GOT3 (cell line): Measurements from ENCODE around the gene TMEM164.
"Not testable (repeated sequence)": the region's sequence is repeated elsewhere in the genome, so short reads cannot be mapped to it uniquely, and the experiment has no call there.

ENCODE experiments used
- DNase-seq: peaks from one replicate; lab custom pipeline; 2025; ENCODE audit warnings: mixed read lengths; lab: John Stamatoyannopoulos, UW

Gene TMEM164

DNA sequence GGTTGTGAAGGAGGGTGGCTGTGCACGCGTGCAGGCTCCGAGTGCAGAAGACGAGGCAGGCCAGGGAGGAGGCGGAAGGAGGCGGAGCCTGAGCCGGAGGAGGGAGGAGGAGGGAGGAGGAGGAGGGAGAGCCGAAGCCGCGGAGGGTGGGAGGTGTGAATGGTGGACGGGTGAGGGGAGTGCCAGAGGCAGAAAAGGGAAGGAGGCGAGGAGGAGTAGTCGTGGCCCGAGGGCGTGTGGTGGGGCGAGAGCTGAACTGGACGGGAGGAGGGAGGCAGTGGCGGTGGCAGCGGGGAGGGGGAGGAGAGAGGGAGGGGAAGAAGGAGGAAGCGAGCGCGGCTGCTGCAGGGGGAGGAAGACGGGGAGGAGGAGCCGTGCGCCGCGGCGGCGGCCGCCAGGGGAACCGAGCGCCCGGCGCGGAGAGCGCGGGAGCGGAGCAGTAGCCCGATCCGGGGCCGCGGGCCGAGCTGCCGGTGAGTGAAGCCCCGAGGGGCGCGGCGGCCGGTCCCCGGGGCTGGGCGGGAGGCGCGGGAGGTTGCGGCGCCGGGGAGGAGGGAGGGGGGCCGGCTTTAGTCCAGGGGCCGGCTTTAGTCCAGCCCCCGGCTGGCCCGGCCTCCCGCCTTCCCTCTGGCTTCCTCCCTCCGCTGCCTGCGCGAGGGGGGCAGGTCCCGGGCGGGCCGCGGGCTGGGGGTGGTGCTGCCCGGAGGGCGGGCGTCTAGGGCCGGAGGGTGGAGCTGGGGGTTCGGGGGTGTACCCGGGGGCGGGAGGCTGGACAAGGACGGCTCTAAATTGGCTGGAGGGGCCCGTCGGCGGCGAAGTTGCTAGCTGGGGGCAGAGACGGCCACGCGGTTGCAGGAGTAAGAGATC lies at the start of gene TMEM164:
Gene TMEM164 (plus strand): TSS at position 815 of the 867 bp plus-strand sequence. CDS start 661 bp downstream, outside the sequence.
- peak; percentile 40 for DNase-seq

DNA sequence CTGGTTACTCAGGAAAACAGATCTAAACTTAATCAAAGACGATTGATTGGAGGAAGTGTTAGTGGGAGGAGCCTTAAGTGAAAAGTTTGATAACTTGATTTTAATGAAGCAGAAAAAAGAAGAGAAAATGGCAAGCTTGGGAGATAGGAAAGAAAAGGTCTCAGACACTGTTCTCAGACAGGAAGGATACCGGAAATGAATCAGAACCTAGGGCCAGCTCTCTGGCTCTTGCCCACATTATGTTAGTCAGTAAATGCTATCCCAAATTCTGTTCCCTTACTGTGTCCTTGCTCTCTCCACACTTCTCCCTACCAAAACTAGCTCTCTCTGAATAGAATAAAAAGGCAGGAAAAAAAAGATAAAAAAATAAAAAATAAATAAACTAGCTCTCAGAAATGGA lies 48.6 kb upstream of the TMEM164 start:
- no peak for DNase-seq

DNA sequence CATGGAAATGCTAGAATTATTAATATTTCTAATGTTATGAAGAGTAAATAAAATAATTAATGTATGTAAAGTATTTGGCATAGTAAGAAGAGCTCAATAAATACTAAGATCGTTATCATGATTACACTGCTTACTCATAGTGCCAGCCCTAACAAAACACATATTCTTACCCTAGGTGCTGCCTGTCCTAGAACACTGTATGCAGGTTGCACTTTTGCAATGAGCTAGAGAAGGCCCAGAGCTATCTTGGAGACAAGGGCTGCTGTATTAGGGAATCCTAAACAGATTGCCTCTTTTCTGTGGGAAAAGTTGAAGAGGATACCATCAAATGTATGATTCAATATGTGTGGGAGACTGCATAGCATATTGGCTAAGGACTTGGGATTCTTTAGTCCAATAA lies 48.0 kb upstream of the TMEM164 start:
- no peak for DNase-seq

DNA sequence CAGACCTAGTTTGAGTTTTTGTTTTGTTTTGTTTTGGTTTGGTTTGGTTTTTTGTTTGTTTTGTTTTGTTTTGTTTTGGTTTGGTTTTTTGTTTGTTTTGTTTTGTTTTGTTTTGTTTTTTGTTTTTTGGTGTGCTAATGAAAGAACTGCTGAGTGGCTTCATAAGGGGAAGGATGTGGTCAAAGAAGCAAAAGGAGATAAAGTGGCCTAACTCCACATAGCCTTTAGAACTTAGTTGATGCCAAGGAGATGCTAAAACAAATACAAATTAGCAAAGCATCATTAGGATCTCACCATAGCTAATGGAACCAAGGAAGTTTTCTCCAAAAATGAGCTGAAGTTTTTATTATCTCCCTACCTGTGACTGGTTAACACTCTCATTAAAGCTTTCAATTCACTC lies 44.6 kb upstream of the TMEM164 start:
- no peak for DNase-seq

DNA sequence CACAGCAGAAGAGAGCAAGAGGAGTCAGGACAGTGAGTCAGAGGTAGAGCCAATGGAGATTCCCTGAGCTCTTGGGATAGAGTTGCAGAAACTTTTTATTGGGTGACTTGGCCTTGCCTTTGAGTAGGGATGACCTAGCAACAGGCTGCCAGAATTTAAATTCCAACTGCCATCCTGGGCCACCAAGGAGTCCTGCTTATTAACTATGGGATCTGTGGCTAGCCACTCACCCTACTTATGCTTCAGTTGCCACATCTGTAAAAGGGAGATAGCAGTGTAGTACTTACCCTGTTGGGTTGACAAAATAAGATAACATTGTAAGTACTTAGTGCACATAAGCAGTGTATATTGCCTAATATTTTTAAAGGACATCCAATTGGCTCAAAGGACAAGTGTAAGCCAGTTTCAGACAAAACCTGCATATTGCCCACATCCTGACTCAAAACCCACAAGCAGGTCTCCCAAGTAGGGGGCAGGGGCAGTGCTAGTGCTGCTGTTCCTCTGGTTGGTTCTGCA lies 43.5 kb upstream of the TMEM164 start:
- no peak for DNase-seq

DNA sequence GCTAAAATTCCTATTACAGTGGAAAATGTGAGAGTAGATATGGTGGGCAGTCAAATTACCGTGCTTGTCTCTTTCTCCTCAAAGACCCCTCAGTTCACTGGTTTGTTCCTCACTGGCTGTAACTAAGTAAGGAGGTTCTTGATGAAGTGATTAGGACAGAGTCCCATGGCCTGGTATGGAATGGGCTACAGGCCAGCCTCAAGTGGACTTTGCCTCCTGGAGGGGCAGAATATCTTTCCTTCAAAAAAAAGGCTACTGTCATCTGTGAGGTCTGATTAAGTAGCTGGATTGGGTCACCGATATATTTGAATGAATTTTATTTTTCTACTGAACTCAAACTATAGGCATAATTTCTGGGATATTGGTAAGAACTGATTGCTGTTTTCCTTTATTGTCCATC lies 38.5 kb upstream of the TMEM164 start:
- DNase-seq: no peak

DNA sequence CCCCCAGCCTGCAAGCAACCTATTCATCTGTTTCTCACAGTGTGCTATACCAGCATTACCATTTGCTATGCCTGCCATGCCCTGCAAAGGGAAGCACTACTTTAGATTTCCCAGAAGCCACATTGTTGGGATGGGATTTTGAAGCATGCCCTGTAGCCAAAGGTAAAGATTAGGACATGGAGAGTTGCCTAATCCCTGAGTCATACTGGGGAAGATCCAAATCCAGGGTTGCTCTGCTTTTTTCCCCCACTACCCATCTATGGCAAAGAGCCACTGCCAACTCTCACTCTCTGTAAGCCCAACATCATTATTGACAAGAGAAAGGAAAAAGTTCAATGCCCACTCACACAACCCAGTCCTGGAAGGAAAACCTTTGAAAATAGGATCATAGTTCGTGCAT lies 36.7 kb upstream of the TMEM164 start:
- no peak for DNase-seq

DNA sequence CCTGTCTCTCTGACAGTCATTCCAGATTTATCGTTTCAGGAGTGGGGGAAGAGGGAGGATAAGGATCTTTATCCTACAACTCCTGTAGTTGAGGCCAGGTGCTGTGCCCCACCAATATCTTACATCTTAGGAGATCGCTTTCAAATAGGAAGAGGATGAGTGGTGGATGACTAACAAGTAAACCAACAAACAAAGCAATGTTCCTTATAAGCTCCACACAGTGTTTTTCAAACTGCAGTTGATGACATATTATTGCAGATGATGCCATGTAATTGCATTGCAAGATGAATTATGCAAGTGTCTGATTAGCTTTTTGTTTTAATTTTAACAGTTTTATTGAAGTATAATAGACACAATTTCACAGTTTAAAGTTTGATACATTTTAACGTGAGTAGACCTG lies 35.8 kb upstream of the TMEM164 start:
- no peak for DNase-seq

DNA sequence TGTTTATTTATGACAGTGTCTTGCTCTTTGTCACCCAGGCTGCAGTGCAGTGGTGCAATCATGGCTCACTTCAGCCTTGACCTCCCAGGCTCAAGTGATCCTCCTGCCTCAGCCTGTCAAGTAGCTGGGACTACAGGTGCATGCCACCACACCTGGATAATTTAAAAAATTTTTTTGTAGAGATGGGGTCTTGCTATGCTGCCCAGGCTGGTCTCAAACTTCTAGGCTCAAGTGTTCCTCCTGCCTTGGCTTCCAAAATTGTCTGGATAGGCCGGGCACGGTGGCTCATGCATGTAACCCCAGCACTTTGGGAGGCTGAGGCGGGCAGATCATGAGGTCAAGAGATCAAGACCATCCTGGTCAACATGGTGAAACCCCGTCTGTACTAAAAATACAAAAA lies 32.1 kb upstream of the TMEM164 start:
- DNase-seq: not testable (repeated sequence)

DNA sequence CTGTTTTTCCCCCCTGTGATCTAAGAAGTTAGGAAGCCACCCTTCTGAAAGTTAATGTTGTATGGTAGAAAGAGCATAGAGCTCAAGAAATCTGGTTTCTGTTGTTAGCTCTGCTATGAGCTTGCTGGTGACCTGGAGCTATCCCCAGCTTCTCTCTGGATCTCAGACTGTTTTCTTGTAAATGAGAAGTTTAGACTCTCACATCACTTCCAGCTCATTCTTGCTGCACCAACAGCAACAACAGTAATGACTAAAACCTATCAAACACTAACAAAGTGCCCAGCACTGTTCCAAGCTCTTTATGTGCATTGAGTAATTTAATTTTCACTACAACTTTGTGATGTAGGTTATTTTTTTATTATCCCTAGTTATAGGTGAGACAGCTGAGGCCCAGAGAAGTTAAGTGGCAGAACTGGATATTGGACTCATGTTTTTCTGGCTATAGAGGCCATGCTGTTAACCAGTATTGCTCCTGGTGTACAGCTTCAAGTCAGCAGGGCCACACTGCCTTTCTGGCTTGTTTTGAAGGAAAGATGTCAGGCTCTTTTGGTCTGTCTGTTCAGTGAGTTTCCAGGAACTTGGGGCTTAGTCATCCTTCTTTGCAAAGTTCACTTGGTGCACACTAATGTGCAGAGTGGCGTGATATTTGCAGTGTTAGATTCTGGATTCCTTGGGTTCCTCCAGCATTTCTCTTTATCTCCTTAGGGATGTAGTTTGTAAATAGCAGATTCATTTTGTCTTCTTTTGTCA lies 27.8 kb upstream of the TMEM164 start:
- no peak for DNase-seq

DNA sequence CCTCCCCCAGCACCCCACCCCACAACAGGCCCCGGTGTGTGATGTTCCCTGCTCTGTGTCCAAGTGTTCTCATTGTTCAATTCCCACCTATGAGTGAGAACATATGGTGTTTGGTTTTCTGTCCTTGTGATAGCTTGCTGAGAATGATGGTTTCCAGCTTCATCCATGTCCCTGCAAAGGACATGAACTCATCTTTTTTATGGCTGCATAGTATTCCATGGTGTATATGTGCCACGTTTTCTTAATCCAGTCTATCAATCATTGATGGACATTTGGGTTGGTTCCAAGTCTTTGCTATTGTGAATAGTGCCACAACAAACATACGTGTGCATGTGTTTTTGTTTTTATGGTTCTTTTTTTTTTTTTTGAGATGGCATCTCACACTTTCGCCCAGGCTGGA lies 17.7 kb upstream of the TMEM164 start:
- DNase-seq: not testable (repeated sequence)

DNA sequence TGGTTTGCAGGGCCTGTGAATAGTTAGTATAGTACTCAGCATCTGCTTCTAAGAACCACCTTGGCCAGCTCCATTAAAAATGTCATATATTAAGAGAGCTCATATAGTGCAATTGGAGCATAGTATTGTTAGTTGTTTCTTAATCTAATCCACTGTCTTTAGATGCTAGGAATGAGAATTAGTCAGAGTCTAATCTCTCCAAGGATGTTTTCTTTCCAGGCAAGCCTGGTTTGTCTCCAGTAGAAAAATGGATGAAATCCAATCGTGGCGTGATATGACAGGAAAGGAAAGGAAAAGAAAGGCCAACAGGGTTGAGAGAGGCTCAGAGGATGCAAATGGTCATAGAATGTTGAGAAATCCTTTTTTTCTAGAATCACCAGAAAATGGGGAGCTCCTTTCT lies 15.0 kb upstream of the TMEM164 start:
- DNase-seq: no peak

DNA sequence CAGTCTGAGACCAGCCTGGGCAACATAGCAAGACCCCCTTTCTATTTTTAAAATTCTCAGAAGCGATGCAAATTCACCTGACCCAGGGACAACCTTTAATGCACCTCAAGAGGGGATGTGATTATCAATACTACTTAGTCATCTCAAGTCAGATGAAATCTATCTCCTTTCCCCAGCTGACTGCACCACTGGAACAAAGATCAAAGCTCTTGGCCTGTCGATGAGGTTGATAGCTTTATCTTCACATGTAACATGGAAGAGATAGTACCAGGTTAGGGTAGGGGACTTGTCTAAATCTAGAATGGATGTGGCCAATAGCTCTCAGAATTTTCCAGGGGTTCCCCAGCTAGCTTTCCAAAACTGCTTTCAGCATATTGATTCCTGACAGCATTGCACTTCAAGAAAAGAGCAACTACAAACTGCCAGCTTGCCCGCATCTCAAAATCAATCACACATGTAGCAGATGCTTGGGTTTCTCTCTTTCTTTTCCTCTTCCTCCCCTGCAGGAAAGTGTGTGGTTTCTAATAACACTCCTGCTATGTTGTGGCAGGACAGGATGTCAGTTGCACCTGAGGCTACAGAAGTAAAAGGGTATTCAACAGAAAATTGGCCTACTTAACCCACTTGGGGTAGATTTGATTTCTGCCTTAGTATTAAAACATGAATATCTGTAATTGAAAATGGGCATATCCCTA lies 12.2 kb upstream of the TMEM164 start:
- no peak for DNase-seq

DNA sequence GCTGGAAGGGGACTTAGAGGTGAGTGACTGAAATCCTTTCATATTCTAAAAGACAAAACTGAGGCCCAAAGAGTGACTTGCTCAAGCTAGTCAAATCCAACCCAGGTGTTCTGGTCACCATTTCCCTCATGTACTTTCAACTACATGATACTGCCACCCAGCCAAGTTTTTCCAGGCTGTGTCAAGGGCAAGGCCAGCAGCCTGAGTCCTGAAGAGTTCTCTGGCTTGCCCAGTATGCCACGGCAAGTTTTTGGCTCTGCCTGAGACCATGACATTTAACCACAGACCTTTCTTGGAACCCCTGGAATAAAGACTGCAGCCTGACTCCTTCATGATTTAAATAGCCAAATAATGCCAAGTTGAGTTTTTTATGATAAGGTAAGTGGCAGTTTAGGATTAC lies 10.7 kb upstream of the TMEM164 start:
- no peak for DNase-seq

DNA sequence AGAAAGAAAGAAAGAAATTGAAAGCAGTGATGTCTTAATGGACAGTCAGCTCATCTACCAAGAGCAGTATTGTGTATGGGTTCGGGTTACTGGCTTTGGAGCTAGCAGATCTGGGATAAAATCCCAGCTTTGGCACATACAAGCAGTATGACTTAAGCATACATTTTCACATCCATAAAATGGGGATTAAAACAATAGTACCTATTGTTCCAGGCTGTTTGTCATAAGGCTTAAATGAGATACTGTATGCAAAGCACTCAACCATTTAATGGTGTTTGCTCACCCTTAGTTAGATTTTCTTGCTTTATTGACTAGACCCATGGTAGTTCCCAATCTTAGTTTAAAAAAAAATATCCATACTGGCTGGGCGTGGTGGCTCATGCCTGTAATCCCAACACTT lies 7.8 kb upstream of the TMEM164 start:
- no peak for DNase-seq

DNA sequence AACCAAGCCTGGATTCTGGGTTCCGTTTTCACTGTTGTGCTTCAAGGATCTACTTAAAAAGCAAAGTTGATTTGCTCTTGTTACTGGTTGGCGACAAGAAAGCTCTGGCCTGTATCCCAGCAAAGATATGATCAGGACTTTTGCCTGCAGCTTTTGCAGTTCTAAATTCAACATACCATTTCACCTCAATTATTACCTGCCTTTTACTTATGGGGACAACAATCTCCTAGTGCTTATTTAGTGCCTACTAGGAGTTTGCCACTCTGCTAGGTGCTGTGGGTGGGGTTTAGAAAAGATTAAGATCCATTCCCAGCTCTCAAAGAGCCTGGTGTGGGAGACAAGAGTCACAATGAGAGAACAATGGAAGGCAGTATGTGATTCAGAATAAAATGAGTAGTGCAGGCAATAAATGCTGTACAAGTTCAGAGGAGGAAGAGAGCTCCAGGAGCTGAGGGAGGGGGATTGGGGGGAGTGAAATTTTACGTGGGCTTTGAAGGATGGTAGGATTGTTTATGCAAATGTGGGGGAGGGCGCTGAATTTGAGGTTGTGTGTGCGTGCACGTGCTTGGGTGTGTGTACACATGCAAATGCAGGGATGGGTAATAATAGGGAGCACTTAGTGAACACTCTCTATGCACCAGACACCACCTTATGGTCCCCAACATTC lies 5.0 kb upstream of the TMEM164 start:
- DNase-seq: no peak

DNA sequence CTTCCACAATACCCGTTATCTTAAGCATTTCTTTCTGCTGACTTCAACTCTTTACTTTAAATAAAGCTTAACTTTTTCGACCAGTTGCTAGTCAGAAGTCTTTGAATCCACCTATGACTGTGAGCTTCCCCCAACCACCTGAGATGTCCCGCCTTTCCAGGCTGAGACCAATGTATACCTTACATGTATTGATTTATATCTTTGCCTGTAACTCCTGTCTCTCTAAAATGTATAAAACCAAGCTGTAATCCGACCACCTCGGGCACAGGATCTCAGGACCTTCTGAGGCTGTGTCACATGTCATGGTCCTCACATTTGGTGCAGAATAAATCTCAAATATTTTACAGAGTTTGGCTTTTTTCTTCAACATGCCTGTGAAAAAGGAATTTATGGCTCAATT lies 2.9 kb upstream of the TMEM164 start:
- DNase-seq: no peak

DNA sequence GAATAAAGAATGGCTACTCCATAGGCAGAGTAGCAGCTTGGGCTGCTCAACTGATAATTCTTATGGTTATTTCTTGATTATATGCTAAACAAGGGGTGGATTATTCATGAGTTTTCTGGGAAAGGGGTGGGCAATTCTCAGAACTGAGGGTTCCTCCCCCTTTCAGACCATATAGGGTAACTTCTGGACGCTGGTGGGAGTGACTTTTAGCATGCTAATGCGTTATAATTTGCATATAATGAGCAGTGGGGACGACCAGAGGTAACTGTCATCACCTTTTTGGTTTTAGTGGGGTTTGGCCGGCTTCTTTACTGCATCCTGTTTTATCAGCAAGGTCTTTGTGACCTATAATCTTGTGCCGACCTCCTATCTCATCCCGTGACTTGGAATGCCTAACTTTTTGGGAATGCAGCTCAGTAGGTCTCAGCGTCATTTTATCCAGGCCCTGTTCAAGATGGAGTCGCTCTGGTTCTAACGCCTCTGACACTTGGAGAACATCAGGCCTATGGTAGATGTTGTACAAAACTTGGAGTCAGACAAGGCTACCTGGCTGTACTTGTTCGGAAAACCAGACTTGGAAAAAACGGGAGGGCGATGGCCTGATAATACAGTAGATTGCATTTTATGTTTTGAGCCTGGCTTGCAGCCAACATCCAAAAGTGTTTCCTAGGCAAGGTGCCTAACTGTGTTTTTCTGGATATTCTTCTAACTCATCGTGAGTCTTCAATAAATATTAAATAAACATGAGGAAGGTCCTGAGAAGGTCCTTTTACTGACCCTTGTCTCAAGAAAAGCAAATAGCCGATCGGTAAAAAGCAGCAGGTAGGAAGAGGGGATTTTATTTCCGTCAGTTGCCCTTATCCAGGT lies 1.8 kb upstream of the TMEM164 start:
- no peak for DNase-seq

DNA sequence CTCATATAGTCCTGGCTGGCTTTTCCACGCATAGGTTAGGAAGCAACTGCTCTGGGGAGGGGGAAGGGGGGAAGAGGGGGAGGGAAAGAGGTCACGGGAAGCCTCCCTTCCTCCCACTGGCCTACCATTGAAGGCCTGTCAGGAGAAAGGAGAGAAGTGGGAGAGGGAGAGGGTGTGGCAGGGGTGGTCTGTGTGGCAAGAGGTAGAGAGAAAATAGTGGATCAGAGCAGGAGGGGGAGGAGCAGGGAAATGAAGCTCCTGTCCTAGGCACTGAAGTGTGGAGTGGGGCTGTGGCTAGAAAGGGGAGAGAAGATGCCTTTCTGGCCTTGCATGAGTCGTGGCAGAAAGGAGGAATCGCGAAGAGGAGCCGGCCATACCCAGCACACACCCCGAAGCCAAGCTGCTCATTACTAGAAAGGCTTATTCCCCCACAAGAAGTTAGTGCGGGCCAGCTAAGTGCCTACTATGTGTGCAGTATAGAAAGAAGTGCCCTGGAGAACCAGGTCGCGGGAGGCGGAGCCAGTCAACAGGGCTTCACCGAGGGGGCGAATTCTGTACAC lies 1.1 kb upstream of the TMEM164 start:
- DNase-seq: no peak
